CD8-positive, alpha-beta memory T cell (primary cell): ENCODE results near the gene ARHGAP25. TPM values are rescaled to one million over a fixed set of nuclear protein-coding genes. Genes with fewer than 3 reads are reported as not detected.

Source experiments
- CTCF ChIA-PET: fragments of 350-600 bp; sonication (Branson Sonifier 250); formaldehyde crosslinking; loops from one replicate; lab custom pipeline; 2021; ENCODE audit warnings: antibody characterized with exemption; lab: Charles Lee
- POLR2A ChIA-PET: fragments of 350-600 bp; sonication (Branson Sonifier 250); formaldehyde crosslinking; loops from one replicate; lab custom pipeline; 2021; ENCODE audit warnings: antibody characterized with exemption; lab: Charles Lee
- DNase-seq, 5 donors: peaks; one replicate each; pipeline versions ENCODE4 v3.0.0 to v3.0.0-alpha.2; 2020 to 2022; ENCODE audit warnings: mixed read lengths in 1 of 5
- H3K27ac ChIP-seq: one replicate; pipeline ENCODE4 v1.7.0; 2013; ENCODE audit warnings: low read depth, mild to moderate bottlenecking, low read length, moderate library complexity
- H3K27me3 ChIP-seq: 2 replicates; pipeline ENCODE4 v1.7.0; 2013; ENCODE audit warnings: low read length, mild to moderate bottlenecking; ENCODE audit not compliant: insufficient read depth, poor library complexity, severe bottlenecking
- H3K36me3 ChIP-seq: 2 replicates; pipeline ENCODE4 v1.7.0; 2013; ENCODE audit warnings: mild to moderate bottlenecking, low read length, moderate library complexity; ENCODE audit not compliant: insufficient read depth
- H3K4me1 ChIP-seq: 2 replicates; pipeline ENCODE4 v1.7.0; 2013; ENCODE audit warnings: mild to moderate bottlenecking, low read length, moderate library complexity; ENCODE audit not compliant: insufficient read depth
- H3K4me3 ChIP-seq: 2 replicates; pipeline ENCODE4 v1.7.0; 2013; ENCODE audit warnings: mild to moderate bottlenecking, low read length
- H3K9me3 ChIP-seq: 2 replicates; pipeline ENCODE4 v1.7.0; 2013; ENCODE audit warnings: mild to moderate bottlenecking, low read length
- H3K27ac Mint-ChIP-seq, 8 donors: one replicate each; pipeline ENCODE4 v1.8.0; 2020 to 2021; ENCODE audit warnings: mixed read lengths in 8 of 8, mild to moderate bottlenecking in 6 of 8, inconsistent platforms in 3 of 8, moderate library complexity in 3 of 8
- H3K27me3 Mint-ChIP-seq, 2 donors: one replicate each; pipeline ENCODE4 v1.8.0; 2020 to 2021; ENCODE audit warnings: mixed read lengths in 2 of 2, mild to moderate bottlenecking in 1 of 2, moderate library complexity in 1 of 2
- H3K36me3 Mint-ChIP-seq, 3 donors: one replicate each; pipeline ENCODE4 v1.8.0; 2020 to 2021; ENCODE audit warnings: mixed read lengths in 3 of 3, inconsistent platforms in 1 of 3, mild to moderate bottlenecking in 1 of 3
- H3K4me1 Mint-ChIP-seq, 3 donors: one replicate each; pipeline ENCODE4 v1.8.0; 2020 to 2021; ENCODE audit warnings: mixed read lengths in 3 of 3, inconsistent platforms in 1 of 3, mild to moderate bottlenecking in 1 of 3
- H3K4me3 Mint-ChIP-seq, 7 donors: one replicate each; pipeline ENCODE4 v1.8.0; 2020 to 2021; ENCODE audit warnings: mixed read lengths in 7 of 7, mild to moderate bottlenecking in 6 of 7, moderate library complexity in 4 of 7, inconsistent platforms in 2 of 7
- H3K9me3 Mint-ChIP-seq, 5 donors: one replicate each; pipeline ENCODE4 v1.8.0; 2020 to 2022; ENCODE audit warnings: mixed read lengths in 5 of 5, mild to moderate bottlenecking in 3 of 5, moderate library complexity in 2 of 5, inconsistent platforms in 1 of 5
- polyA plus RNA-seq: library from polyadenylated mRNA; unstranded; fragments of 300-500 nt; fragmentation: Illumina TruSeq; gene quantifications from one replicate; pipeline ENCODE4 v1.2.3, GENCODE V29; 2021
- total RNA-seq, 2 experiments: library from RNA; stranded (reverse); gene quantifications; one replicate each; pipeline ENCODE4 v1.2.3, GENCODE V29; 2021

Gene ARHGAP25
- total and polyA plus RNA-seq, 3 experiments from 2014 or later, result 74.7 to 200 (median 75.2) TPM

- Histone ChIP-seq H3K27me3 (no peaks in the 10 kb centered on the region), H3K4me1 (no peaks in the 10 kb centered on the region), H3K36me3 (peaks cover 76% of the 10 kb centered on the region), H3K9me3 (no peaks in the 10 kb centered on the region), H3K27ac (no peak overlapping the region), H3K4me3 (no peak overlapping the region)
- POLR2A ChIA-PET, result no interaction called here
- Mint-ChIP-seq H3K9me3 (no peaks in the 10 kb centered on the region), H3K36me3 (peaks cover 7 to 96% (median 34%) of the 10 kb centered on the region in 3 donors), H3K27ac (peak overlapping the region in 7 of 8 donors; percentile 20 to 94 (median 80)), H3K27me3 (no peaks in the 10 kb centered on the region), H3K4me1 (peaks cover 20 to 46% (median 44%) of the 10 kb centered on the region in 3 donors), H3K4me3 (no peak overlapping the region)
- CTCF ChIA-PET, result interaction anchor here (1.1 to 7.0 kb wide), 3 partner anchors 20 to 91 kb away, joined by 3 to 41 read pairs (median 6); no protein-coding TSS in a partner anchor
- DNase-seq, result no peak
These were observed 82.7 kb downstream of the ARHGAP25 start for GRCh38 chr2:68817306-68817705.

GRCh38 chr2:68819556-68819955 lies 84.9 kb downstream of the ARHGAP25 start:
- Mint-ChIP-seq H3K4me1 (peaks cover 18 to 54% (median 50%) of the 10 kb centered on the region in 3 donors), H3K9me3 (no peaks in the 10 kb centered on the region), H3K27ac (peak overlapping the region in 6 of 8 donors; percentile 54 to 74 (median 60)), H3K36me3 (peaks cover 18 to 95% (median 44%) of the 10 kb centered on the region in 3 donors), H3K27me3 (no peaks in the 10 kb centered on the region), H3K4me3 (no peak overlapping the region)
- H3K36me3 ChIP-seq, result peaks cover 73% of the 10 kb centered on the region
- CTCF ChIA-PET, result interaction anchor here (7.0 kb wide), 1 partner anchor 68 kb away, joined by 41 read pairs; no protein-coding TSS in a partner anchor
- no peaks in the 10 kb centered on the region for H3K4me1 ChIP-seq
- no peak for DNase-seq
- H3K9me3 ChIP-seq, result no peaks in the 10 kb centered on the region
- no peak overlapping the region for H3K4me3 ChIP-seq
- no peak overlapping the region for H3K27ac ChIP-seq
- POLR2A ChIA-PET, result interaction anchor here (0.6 to 1.0 kb wide), 2 partner anchors 12 to 22 kb away, joined by 3 to 5 read pairs; no protein-coding TSS in a partner anchor
- H3K27me3 ChIP-seq, result no peaks in the 10 kb centered on the region

- no peaks in the 10 kb centered on the region for H3K27me3 Mint-ChIP-seq
- Histone ChIP-seq H3K4me1 (no peaks in the 10 kb centered on the region), H3K27me3 (no peaks in the 10 kb centered on the region), H3K27ac (no peak overlapping the region), H3K36me3 (peaks cover 49% of the 10 kb centered on the region), H3K4me3 (no peak overlapping the region), H3K9me3 (no peaks in the 10 kb centered on the region)
- H3K27ac Mint-ChIP-seq, result peak overlapping the region in 6 of 8 donors; percentile 3 to 91 (median 64)
- peaks cover 18 to 95% (median 48%) of the 10 kb centered on the region in 3 donors for H3K36me3 Mint-ChIP-seq
- H3K4me1 Mint-ChIP-seq, result peaks cover 25 to 75% (median 66%) of the 10 kb centered on the region in 3 donors
- no peaks in the 10 kb centered on the region for H3K9me3 Mint-ChIP-seq
- CTCF ChIA-PET, result interaction anchor here (1.0 to 1.5 kb wide), 3 partner anchors 22 to 113 kb away, joined by 3 to 4 read pairs (median 3); no protein-coding TSS in a partner anchor
- POLR2A ChIA-PET, result no interaction called here
- no peak overlapping the region for H3K4me3 Mint-ChIP-seq
- no peak for DNase-seq
These were observed 87.7 kb downstream of the ARHGAP25 start for GRCh38 chr2:68822207-68822872.

GRCh38 chr2:68824831-68825230 lies 90.2 kb downstream of the ARHGAP25 start:
- peaks cover 0 to 2% of the 10 kb centered on the region in 2 donors for H3K27me3 Mint-ChIP-seq
- peak overlapping the region in 5 of 8 donors; percentile 54 to 82 (median 71) for H3K27ac Mint-ChIP-seq
- peaks cover 40 to 80% (median 79%) of the 10 kb centered on the region in 3 donors for H3K4me1 Mint-ChIP-seq
- no peak for DNase-seq
- H3K36me3 Mint-ChIP-seq, result peaks cover 11 to 83% (median 35%) of the 10 kb centered on the region in 3 donors
- no peak overlapping the region for H3K27ac ChIP-seq
- CTCF ChIA-PET, result interaction anchor here (1.4 kb wide), 1 partner anchor 10 kb away, joined by 4 read pairs; no protein-coding TSS in a partner anchor
- POLR2A ChIA-PET, result interaction anchor here (0.6 kb wide), 1 partner anchor 11 kb away, joined by 4 read pairs; no protein-coding TSS in a partner anchor
- H3K9me3 Mint-ChIP-seq, result no peaks in the 10 kb centered on the region
- no peaks in the 10 kb centered on the region for H3K27me3 ChIP-seq
- no peak overlapping the region for H3K4me3 ChIP-seq
- H3K4me1 ChIP-seq, result peaks cover 21% of the 10 kb centered on the region
- no peaks in the 10 kb centered on the region for H3K9me3 ChIP-seq
- H3K4me3 Mint-ChIP-seq, result no peak overlapping the region
- peaks cover 32% of the 10 kb centered on the region for H3K36me3 ChIP-seq

- peak overlapping the region in 1 of 7 donors; percentile 15 for H3K4me3 Mint-ChIP-seq
- H3K27ac Mint-ChIP-seq, result peak overlapping the region in 6 of 8 donors; percentile 9 to 89 (median 56)
- no peaks in the 10 kb centered on the region for H3K9me3 Mint-ChIP-seq
- peaks cover 27% of the 10 kb centered on the region for H3K36me3 ChIP-seq
- peaks cover 47 to 83% (median 80%) of the 10 kb centered on the region in 3 donors for H3K4me1 Mint-ChIP-seq
- ChIA-PET POLR2A (no interaction called here), CTCF (interaction anchor here (1.4 kb wide), 1 partner anchor 9 kb away, joined by 4 read pairs; no protein-coding TSS in a partner anchor)
- no peaks in the 10 kb centered on the region for H3K27me3 ChIP-seq
- no peak overlapping the region for H3K27ac ChIP-seq
- H3K27me3 Mint-ChIP-seq, result peaks cover 0 to 2% of the 10 kb centered on the region in 2 donors
- no peak overlapping the region for H3K4me3 ChIP-seq
- DNase-seq, result no peak
- H3K9me3 ChIP-seq, result no peaks in the 10 kb centered on the region
- H3K4me1 ChIP-seq, result peaks cover 32% of the 10 kb centered on the region
- H3K36me3 Mint-ChIP-seq, result peaks cover 11 to 74% (median 31%) of the 10 kb centered on the region in 3 donors
These were observed 91.3 kb downstream of the ARHGAP25 start for GRCh38 chr2:68825866-68826265.

- Mint-ChIP-seq H3K36me3 (peaks cover 11 to 57% (median 27%) of the 10 kb centered on the region in 3 donors), H3K27ac (peak overlapping the region; percentile 29 to 94 (median 80)), H3K27me3 (peaks cover 0 to 2% of the 10 kb centered on the region in 2 donors), H3K4me3 (no peak overlapping the region), H3K4me1 (peaks cover 59 to 91% (median 89%) of the 10 kb centered on the region in 3 donors), H3K9me3 (no peaks in the 10 kb centered on the region)
- Histone ChIP-seq H3K4me1 (peaks cover 50% of the 10 kb centered on the region), H3K4me3 (no peak overlapping the region), H3K9me3 (no peaks in the 10 kb centered on the region), H3K36me3 (peaks cover 18% of the 10 kb centered on the region), H3K27me3 (no peaks in the 10 kb centered on the region), H3K27ac (no peak overlapping the region)
- POLR2A ChIA-PET, result no interaction called here
- no peak for DNase-seq
- CTCF ChIA-PET, result interaction anchor here (2.6 to 3.8 kb wide), 2 partner anchors 76 to 81 kb away, joined by 10 to 17 read pairs; no protein-coding TSS in a partner anchor
These were observed 93.1 kb downstream of the ARHGAP25 start for GRCh38 chr2:68827666-68828065.

GRCh38 chr2:68828887-68829708 lies 94.5 kb downstream of the ARHGAP25 start:
- H3K4me1 Mint-ChIP-seq, result peaks cover 59 to 86% (median 83%) of the 10 kb centered on the region in 3 donors

More at GRCh38 chr2:68828887-68829708, 94.5 kb downstream of the ARHGAP25 start:
- DNase-seq, result peak; percentile 56 to 85 (median 70)
- H3K4me3 Mint-ChIP-seq, result peak overlapping the region; percentile 4 to 78 (median 71)
- ChIA-PET POLR2A (interaction anchor here (0.6 to 2.0 kb wide), 3 partner anchors 19 to 79 kb away, joined by 4 to 9 read pairs (median 8); no protein-coding TSS in a partner anchor), CTCF (interaction anchor here (0.9 to 3.8 kb wide), 9 partner anchors 10 to 108 kb away, joined by 4 to 17 read pairs (median 4); no protein-coding TSS in a partner anchor)
- Histone ChIP-seq H3K36me3 (peaks cover 6% of the 10 kb centered on the region), H3K4me3 (peak overlapping the region; percentile 18), H3K27ac (peak overlapping the region; percentile 35), H3K4me1 (peaks cover 52% of the 10 kb centered on the region), H3K27me3 (no peaks in the 10 kb centered on the region), H3K9me3 (no peaks in the 10 kb centered on the region)
- H3K27ac Mint-ChIP-seq, result peak overlapping the region; percentile 68 to 97 (median 84)
- H3K27me3 Mint-ChIP-seq, result peaks cover 0 to 2% of the 10 kb centered on the region in 2 donors
- no peaks in the 10 kb centered on the region for H3K9me3 Mint-ChIP-seq
- H3K36me3 Mint-ChIP-seq, result peaks cover 2 to 44% (median 16%) of the 10 kb centered on the region in 3 donors
